Peyer's patch (tissue), 4 donors: Measurements from ENCODE around the gene DGCR8. TPM values are rescaled to one million over a fixed set of nuclear protein-coding genes. Genes with fewer than 3 reads are reported as not detected.

Experiments
- DNase-seq, 3 donors: peaks; one replicate each; pipeline ENCODE4 v3.0.0-alpha.2; 2017 to 2019
- H3K27ac ChIP-seq, 4 donors: fragments of 200-600 bp; sonication (generic); one replicate each; pipeline ENCODE4 v1.5.1; 2016 to 2019
- H3K27me3 ChIP-seq, 2 donors: fragments of 200-600 bp; sonication (generic); one replicate each; pipeline ENCODE4 v1.5.1; 2019
- H3K36me3 ChIP-seq, 3 donors: fragments of 200-600 bp; sonication (generic); one replicate each; pipeline ENCODE4 v1.5.1; 2016 to 2019
- H3K4me1 ChIP-seq, 4 donors: fragments of 200-600 bp; sonication (generic); one replicate each; pipeline ENCODE4 v1.5.1; 2016 to 2019
- H3K4me3 ChIP-seq, 4 donors: fragments of 200-600 bp; sonication (generic); 1 replicate in 3 of 4; 2 replicates in 1 of 4; pipeline ENCODE4 v1.5.1; 2016 to 2019; ENCODE audit warnings: mild to moderate bottlenecking in 1 of 4
- H3K9me3 ChIP-seq, 4 donors: fragments of 200-600 bp; sonication (generic); one replicate each; pipeline ENCODE4 v1.5.1; 2016 to 2019; ENCODE audit warnings: mild to moderate bottlenecking in 1 of 4
- CTCF ChIP-seq, 6 experiments: fragments of 450-650 bp in 4 of 6; fragments of 200-600 bp in 2 of 6; sonication (generic) in 1 of 6; IDR thresholded peaks; one replicate each; pipeline ENCODE4 v1.5.1; 2017 to 2019; ENCODE audit warnings: antibody characterized with exemption in 6 of 6, mild to moderate bottlenecking in 3 of 6, moderate library complexity in 1 of 6
- POLR2A ChIP-seq, 2 donors: fragments of 450-650 bp; IDR thresholded peaks; one replicate each; pipeline ENCODE4 v1.5.1; 2017; ENCODE audit warnings: antibody characterized with exemption in 2 of 2, mild to moderate bottlenecking in 2 of 2, moderate library complexity in 2 of 2
- total RNA-seq, 4 donors: library from RNA; depleted of rRNA; stranded (reverse); fragments of >200 nt; gene quantifications; one replicate each; pipeline ENCODE4 v1.1.0, GENCODE V29; 2016

DGCR8 gene
- total RNA-seq, 4 donors from 2014 or later, result 40.6 to 138 (median 64.9) TPM

- Histone ChIP-seq H3K4me1 (peaks cover 0 to 4% (median 2%) of the 10 kb centered on the region in 4 donors), H3K4me3 (no peak overlapping the region), H3K27me3 (no peaks in the 10 kb centered on the region), H3K27ac (no peak overlapping the region), H3K36me3 (peaks cover 0 to 29% (median 0%) of the 10 kb centered on the region in 3 donors), H3K9me3 (no peaks in the 10 kb centered on the region)
- TF ChIP-seq POLR2A (IDR thresholded peaks at IDR 0.05) (no peak), CTCF (IDR thresholded peaks at IDR 0.05) (no peak)
- DNase-seq, result no peak
Observed at GRCh38 chr22:20035375-20036083, 44.5 kb upstream of the DGCR8 start.

- no peak overlapping the region for H3K27ac ChIP-seq
- H3K4me1 ChIP-seq, result peaks cover 0 to 4% (median 2%) of the 10 kb centered on the region in 4 donors
- H3K9me3 ChIP-seq, result no peaks in the 10 kb centered on the region
- DNase-seq, result no peak
- H3K27me3 ChIP-seq, result no peaks in the 10 kb centered on the region
- no peak for TF ChIP-seq CTCF (IDR thresholded peaks at IDR 0.05)
- TF ChIP-seq POLR2A (IDR thresholded peaks at IDR 0.05), result no peak
- no peak overlapping the region for H3K4me3 ChIP-seq
- peaks cover 0 to 32% (median 0%) of the 10 kb centered on the region in 3 donors for H3K36me3 ChIP-seq
Observed at GRCh38 chr22:20036084-20036482, 44.0 kb upstream of the DGCR8 start.

- no peak for DNase-seq
- H3K4me3 ChIP-seq, result no peak overlapping the region
- H3K27ac ChIP-seq, result no peak overlapping the region
- H3K9me3 ChIP-seq, result no peaks in the 10 kb centered on the region
- TF ChIP-seq CTCF (IDR thresholded peaks at IDR 0.05) (no peak), POLR2A (IDR thresholded peaks at IDR 0.05) (no peak)
- no peaks in the 10 kb centered on the region for H3K27me3 ChIP-seq
- peaks cover 0 to 4% (median under 1%) of the 10 kb centered on the region in 4 donors for H3K4me1 ChIP-seq
- peaks cover 0 to 27% (median 0%) of the 10 kb centered on the region in 3 donors for H3K36me3 ChIP-seq
Observed at GRCh38 chr22:20036535-20037392, 43.3 kb upstream of the DGCR8 start.

- Histone ChIP-seq H3K4me1 (peaks cover 0 to 4% (median 0%) of the 10 kb centered on the region in 4 donors), H3K9me3 (no peaks in the 10 kb centered on the region), H3K27ac (no peak overlapping the region), H3K4me3 (no peak overlapping the region), H3K27me3 (no peaks in the 10 kb centered on the region), H3K36me3 (peaks cover 0 to 27% (median 0%) of the 10 kb centered on the region in 3 donors)
- TF ChIP-seq CTCF (IDR thresholded peaks at IDR 0.05), result no peak
- no peak for TF ChIP-seq POLR2A (IDR thresholded peaks at IDR 0.05)
- DNase-seq, result no peak
Observed at GRCh38 chr22:20037419-20037818, 42.6 kb upstream of the DGCR8 start.

GRCh38 chr22:20038574-20038973 is 41.5 kb upstream of the DGCR8 start:
- Histone ChIP-seq H3K27me3 (no peaks in the 10 kb centered on the region), H3K36me3 (peaks cover 0 to 35% (median 0%) of the 10 kb centered on the region in 3 donors), H3K9me3 (no peaks in the 10 kb centered on the region), H3K4me3 (no peak overlapping the region), H3K27ac (no peak overlapping the region), H3K4me1 (no peaks in the 10 kb centered on the region)
- DNase-seq, result no peak
- TF ChIP-seq POLR2A (IDR thresholded peaks at IDR 0.05) (no peak), CTCF (IDR thresholded peaks at IDR 0.05) (no peak)
